Measurements from ENCODE around the gene SLC4A1. TPM values are rescaled to one million over a fixed set of nuclear protein-coding genes. Genes with fewer than 3 reads are reported as not detected.

Gene SLC4A1
- total and polyA plus RNA-seq, 2 experiments from 2014 or later = not detected

- TF ChIP-seq CTCF (conservative IDR thresholded peaks at IDR 0.05; ENCODE audit: low read depth in 2 of 2) (no peak), ZNF462 (CRISPR knock-in tag; IDR thresholded peaks at IDR 0.05) (no peak)
These were observed 32.4 kb downstream of the SLC4A1 start (continued) for GRCh38 chr17:44235583-44235936.

- no peaks in the 10 kb centered on the region for H3K9me2 ChIP-seq (ENCODE audit: insufficient read depth)
- H3K4me3 Mint-ChIP-seq = no peak overlapping the region
- TF ChIP-seq CREB1 (CRISPR knock-in tag; IDR thresholded peaks at IDR 0.05; ENCODE audit: low read depth) (no peak), ZNF331 (CRISPR knock-in tag; IDR thresholded peaks at IDR 0.05; ENCODE audit: low read depth) (no peak), REST (IDR thresholded peaks at IDR 0.05; ENCODE audit: unreplicated experiment) (no peak), NANOG (IDR thresholded peaks at IDR 0.05; ENCODE audit: borderline replicate concordance) (no peak), EZH2 (IDR thresholded peaks at IDR 0.05; ENCODE audit: low read depth, unreplicated experiment) (no peak), ZNF114 (CRISPR knock-in tag; IDR thresholded peaks at IDR 0.05) (no peak), POLR2AphosphoS5 (IDR thresholded peaks at IDR 0.05; ENCODE audit: low read depth) (no peak), STAT1 (IDR thresholded peaks at IDR 0.05; ENCODE audit: unreplicated experiment) (no peak), ETS1 (IDR thresholded peaks at IDR 0.05) (no peak), EZH2phosphoT487 (IDR thresholded peaks at IDR 0.05; ENCODE audit: unreplicated experiment) (no peak)
These were observed 34.4 kb downstream of the SLC4A1 start for GRCh38 chr17:44233582-44233981.

More at GRCh38 chr17:44233582-44233981, 34.4 kb downstream of the SLC4A1 start:
- Histone ChIP-seq H3K79me2 (replicated peaks; ENCODE audit: insufficient read depth) (no peaks in the 10 kb centered on the region), H2AFZ (no peak overlapping the region), H3F3A (replicated peaks; ENCODE audit: low read depth) (no peaks in the 10 kb centered on the region), H3K27ac (ENCODE audit: low read depth) (no peak overlapping the region), H3K4me3 (no peak overlapping the region), H4K20me1 (replicated peaks; ENCODE audit: insufficient read depth) (no peaks in the 10 kb centered on the region), H3K36me3 (ENCODE audit: insufficient read depth) (no peaks in the 10 kb centered on the region), H3K27me3 (ENCODE audit: insufficient read depth) (no peaks in the 10 kb centered on the region), H3K4me2 (no peak overlapping the region), H3K4me1 (ENCODE audit: insufficient read depth) (no peaks in the 10 kb centered on the region)
- DNase-seq (ENCODE audit: low spot score) = no peak
- Mint-ChIP-seq H3K27me3 (ENCODE audit: insufficient read depth, low read depth, poor library complexity) (peaks cover 14% of the 10 kb centered on the region), H3K4me1 (no peaks in the 10 kb centered on the region), H3K9me3 (peaks cover 14% of the 10 kb centered on the region; the same call in 2 of the 3 replicates), H3K36me3 (ENCODE audit: low read depth) (peaks cover 6% of the 10 kb centered on the region; the same call in 1 of the 3 replicates), H3K27ac (no peak overlapping the region)
- no peak for ATAC-seq

Data from GM23338 (cell line).